Suprapubic skin (tissue), 4 donors: ENCODE results near the gene PTPRCAP. TPM values are rescaled to one million over a fixed set of nuclear protein-coding genes. Genes with fewer than 3 reads are reported as not detected.
"Not testable (repeated sequence)": the region's sequence is repeated elsewhere in the genome, so short reads cannot be mapped to it uniquely, and the experiment has no call there.

Source experiments
- DNase-seq, 2 donors: peaks; one replicate each; pipeline ENCODE4 v3.0.0-alpha.2; 2019; ENCODE audit warnings: low spot score in 2 of 2
- H3K27ac ChIP-seq: fragments of 200-600 bp; sonication (generic); one replicate; pipeline ENCODE4 v1.5.1; 2019
- H3K27me3 ChIP-seq: fragments of 200-600 bp; sonication (generic); one replicate; pipeline ENCODE4 v1.5.1; 2019
- H3K36me3 ChIP-seq: fragments of 200-600 bp; sonication (generic); one replicate; pipeline ENCODE4 v1.5.1; 2019
- H3K4me1 ChIP-seq: fragments of 200-600 bp; sonication (generic); one replicate; pipeline ENCODE4 v1.5.1; 2019
- H3K4me3 ChIP-seq: fragments of 200-600 bp; sonication (generic); one replicate; pipeline ENCODE4 v1.5.1; 2019; ENCODE audit warnings: mild to moderate bottlenecking
- H3K9me3 ChIP-seq: fragments of 200-600 bp; sonication (generic); one replicate; pipeline ENCODE4 v1.5.1; 2019
- EP300 ChIP-seq: sonication (generic); formaldehyde crosslinking; IDR thresholded peaks from one replicate; pipeline ENCODE4 v1.6.1; 2017; ENCODE audit warnings: antibody characterized with exemption
- POLR2A ChIP-seq, 2 donors: fragments of 450-650 bp; IDR thresholded peaks; one replicate each; pipeline ENCODE4 v1.6.1; 2017; ENCODE audit warnings: antibody characterized with exemption in 2 of 2, mild to moderate bottlenecking in 2 of 2, moderate library complexity in 2 of 2
- POLR2AphosphoS5 ChIP-seq, 3 donors: sonication (generic); formaldehyde crosslinking; IDR thresholded peaks; one replicate each; pipeline ENCODE4 v1.6.1; 2017; ENCODE audit warnings: antibody characterized with exemption in 3 of 3
- WGBS: methylation state at CpG from one replicate; pipeline ENCODE4 v1.1.5; 2018; 5-methylcytosine and 5-hydroxymethylcytosine counted together
- total RNA-seq, 4 donors: library from RNA; depleted of rRNA; stranded (reverse); fragments of >200 nt; gene quantifications; one replicate each; pipeline ENCODE4 v1.1.0, GENCODE V29; 2016
- TF ChIP-seq, protein P1 (sequence below), 2 donors: fragments of 200-600 bp in 1 of 2; fragments of 450-650 bp in 1 of 2; sonication (generic) in 1 of 2; IDR thresholded peaks; one replicate each; pipeline ENCODE4 v1.5.1; 2016 to 2019; ENCODE audit warnings: antibody characterized with exemption in 2 of 2, mild to moderate bottlenecking in 1 of 2, moderate library complexity in 1 of 2

Gene PTPRCAP
- total RNA-seq, 4 donors from 2014 or later = 0.59 to 4.3 (median 2.0) TPM

- 93% methylated on average over 6 of the region's 9 CpGs for WGBS
- no peaks in the 10 kb centered on the region for H3K9me3 ChIP-seq
- H3K36me3 ChIP-seq = no peaks in the 10 kb centered on the region
- DNase-seq = no peak
- no peak overlapping the region for H3K4me3 ChIP-seq
- H3K4me1 ChIP-seq = peaks cover 45% of the 10 kb centered on the region
- TF ChIP-seq POLR2AphosphoS5 (IDR thresholded peaks at IDR 0.05) = no peak
- no peak overlapping the region for H3K27ac ChIP-seq
- H3K27me3 ChIP-seq = peaks cover 25% of the 10 kb centered on the region
Observed at GRCh38 chr11:67405688-67406339, 31.7 kb downstream of the PTPRCAP start.

DNA sequence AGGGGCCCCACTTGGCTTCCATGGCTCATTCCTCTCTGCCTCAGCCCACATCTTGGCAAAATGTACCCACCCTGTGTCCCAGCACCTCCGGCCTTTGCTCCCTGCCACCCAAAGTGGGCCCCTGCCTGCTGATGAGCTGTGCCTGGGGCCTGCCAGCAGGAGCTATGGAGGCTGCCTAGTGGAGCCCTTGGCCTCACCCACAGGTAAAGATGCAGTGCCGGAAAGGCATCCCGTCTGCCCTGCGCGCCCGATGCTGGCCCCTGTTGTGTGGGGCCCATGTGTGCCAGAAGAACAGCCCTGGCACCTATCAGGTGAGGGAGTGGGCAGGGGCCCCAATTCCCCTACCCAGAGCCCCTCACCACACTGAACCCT is 32.3 kb downstream of the PTPRCAP start:
- TF ChIP-seq, protein P1, sequence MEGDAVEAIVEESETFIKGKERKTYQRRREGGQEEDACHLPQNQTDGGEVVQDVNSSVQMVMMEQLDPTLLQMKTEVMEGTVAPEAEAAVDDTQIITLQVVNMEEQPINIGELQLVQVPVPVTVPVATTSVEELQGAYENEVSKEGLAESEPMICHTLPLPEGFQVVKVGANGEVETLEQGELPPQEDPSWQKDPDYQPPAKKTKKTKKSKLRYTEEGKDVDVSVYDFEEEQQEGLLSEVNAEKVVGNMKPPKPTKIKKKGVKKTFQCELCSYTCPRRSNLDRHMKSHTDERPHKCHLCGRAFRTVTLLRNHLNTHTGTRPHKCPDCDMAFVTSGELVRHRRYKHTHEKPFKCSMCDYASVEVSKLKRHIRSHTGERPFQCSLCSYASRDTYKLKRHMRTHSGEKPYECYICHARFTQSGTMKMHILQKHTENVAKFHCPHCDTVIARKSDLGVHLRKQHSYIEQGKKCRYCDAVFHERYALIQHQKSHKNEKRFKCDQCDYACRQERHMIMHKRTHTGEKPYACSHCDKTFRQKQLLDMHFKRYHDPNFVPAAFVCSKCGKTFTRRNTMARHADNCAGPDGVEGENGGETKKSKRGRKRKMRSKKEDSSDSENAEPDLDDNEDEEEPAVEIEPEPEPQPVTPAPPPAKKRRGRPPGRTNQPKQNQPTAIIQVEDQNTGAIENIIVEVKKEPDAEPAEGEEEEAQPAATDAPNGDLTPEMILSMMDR (IDR thresholded peaks at IDR 0.05) = no peak
- no peak for TF ChIP-seq POLR2AphosphoS5 (IDR thresholded peaks at IDR 0.05)
- TF ChIP-seq POLR2A (IDR thresholded peaks at IDR 0.05) = no peak
- no peak for TF ChIP-seq EP300
- H3K9me3 ChIP-seq = no peaks in the 10 kb centered on the region
- peaks cover 51% of the 10 kb centered on the region for H3K4me1 ChIP-seq
- H3K36me3 ChIP-seq = no peaks in the 10 kb centered on the region
- H3K4me3 ChIP-seq = no peak overlapping the region
- WGBS = 80% methylated on average over 6 of the region's 6 CpGs
- no peak for DNase-seq
- H3K27me3 ChIP-seq = peaks cover 19% of the 10 kb centered on the region
- no peak overlapping the region for H3K27ac ChIP-seq

DNA sequence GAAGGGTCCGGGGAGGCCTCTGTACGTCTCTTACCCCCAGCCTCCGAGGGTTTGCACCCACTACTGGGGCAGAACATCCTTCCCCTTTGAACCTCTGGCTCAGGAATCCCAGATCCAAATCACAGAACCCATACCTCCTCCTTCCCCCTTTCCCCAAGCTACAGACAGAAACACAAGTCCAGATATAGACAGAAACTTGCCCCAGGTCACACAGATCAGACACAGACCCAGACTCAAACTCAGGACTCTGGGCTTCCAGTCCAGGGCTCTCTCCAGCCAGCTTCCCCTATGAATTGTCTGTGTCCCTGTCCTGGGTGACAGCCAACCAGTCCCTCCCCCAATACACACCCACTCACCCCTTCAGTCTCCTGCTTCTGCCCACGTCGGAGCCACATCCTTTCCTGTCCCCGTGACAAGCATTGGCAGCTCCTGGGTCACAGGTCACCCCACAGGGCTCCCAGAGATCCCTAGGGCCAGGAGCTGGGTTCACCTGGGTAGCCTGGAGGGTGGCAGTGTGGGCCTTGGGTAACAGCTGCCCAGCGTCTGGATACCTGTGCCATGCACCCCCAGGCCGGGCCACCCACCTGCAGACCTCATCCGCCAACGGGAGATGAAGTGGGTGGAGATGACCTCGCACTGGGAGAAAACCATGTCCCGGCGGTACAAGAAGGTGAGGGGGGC is 32.8 kb downstream of the PTPRCAP start:
- TF ChIP-seq EP300 = no peak
- TF ChIP-seq POLR2AphosphoS5 (IDR thresholded peaks at IDR 0.05) = no peak
- TF ChIP-seq, protein P1 (IDR thresholded peaks at IDR 0.05) = no peak
- no peak for TF ChIP-seq POLR2A (IDR thresholded peaks at IDR 0.05)
- H3K9me3 ChIP-seq = no peaks in the 10 kb centered on the region
- no peak for DNase-seq
- H3K36me3 ChIP-seq = peaks cover 3% of the 10 kb centered on the region
- H3K4me1 ChIP-seq = peaks cover 51% of the 10 kb centered on the region
- peaks cover 18% of the 10 kb centered on the region for H3K27me3 ChIP-seq
- peak overlapping the region; percentile 6 for H3K4me3 ChIP-seq
- WGBS = 55% methylated on average over 11 of the region's 13 CpGs
- no peak overlapping the region for H3K27ac ChIP-seq

- H3K9me3 ChIP-seq, H3K4me3 ChIP-seq, DNase-seq, H3K27ac ChIP-seq, H3K27me3 ChIP-seq: not testable (repeated sequence)
- WGBS = 93% methylated on average over 9 of the region's 9 CpGs
- Histone ChIP-seq H3K36me3 (peaks cover 19% of the 10 kb centered on the region), H3K4me1 (peaks cover 47% of the 10 kb centered on the region)
Observed at GRCh38 chr11:67403085-67403484, 34.4 kb downstream of the PTPRCAP start.

DNA sequence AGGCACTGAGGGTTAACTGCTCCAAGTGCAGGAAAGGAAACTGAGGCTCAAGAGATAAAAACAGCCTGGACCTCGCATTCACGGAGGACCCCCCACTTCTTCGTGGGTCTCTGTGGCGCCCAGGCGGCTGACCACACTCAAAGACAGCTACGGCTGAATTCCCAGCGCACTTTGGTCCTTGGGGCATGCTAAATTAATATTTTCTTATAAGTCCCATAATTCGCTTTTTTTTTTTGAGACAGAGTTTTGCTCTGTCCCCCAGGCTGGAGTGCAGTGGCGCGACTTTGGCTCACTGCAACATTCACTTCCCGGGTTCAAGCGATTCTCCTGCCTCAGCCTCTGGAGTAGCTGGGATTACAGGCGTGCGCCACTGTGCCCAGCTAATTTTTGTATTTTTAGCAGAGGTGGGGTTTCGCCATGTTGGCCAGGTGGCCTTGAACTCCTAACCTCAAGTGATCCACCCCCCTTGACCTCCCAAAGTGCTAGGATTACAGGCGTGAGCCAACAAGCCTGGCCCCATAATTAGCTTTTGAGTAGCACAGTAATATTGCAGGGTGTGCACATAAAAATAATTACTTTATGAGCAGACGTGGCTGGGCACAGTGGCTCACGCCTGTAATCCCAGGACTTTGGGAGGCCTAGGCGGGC is 35.2 kb downstream of the PTPRCAP start:
- not testable (repeated sequence) for H3K27me3 ChIP-seq, H3K9me3 ChIP-seq, DNase-seq
- Histone ChIP-seq H3K4me1 (peaks cover 42% of the 10 kb centered on the region), H3K4me3 (peak overlapping the region; percentile 90), H3K27ac (peak overlapping the region; percentile 96), H3K36me3 (peaks cover 27% of the 10 kb centered on the region)
- 42% methylated on average over 19 of the region's 19 CpGs for WGBS

- Histone ChIP-seq H3K36me3 (peaks cover 32% of the 10 kb centered on the region), H3K27ac (peak within 1 kb of the TSS; percentile 96), H3K4me1 (peaks cover 41% of the 10 kb centered on the region), H3K9me3 (no peaks in the 10 kb centered on the region), H3K4me3 (peak within 1 kb of the TSS; percentile 90), H3K27me3 (no peaks in the 10 kb centered on the region)
- no peak for TF ChIP-seq EP300
- peak in 1 of 2 donors; percentile 30 for TF ChIP-seq POLR2A (IDR thresholded peaks at IDR 0.05)
- no peak for TF ChIP-seq POLR2AphosphoS5 (IDR thresholded peaks at IDR 0.05)
- TF ChIP-seq, protein P1 (IDR thresholded peaks at IDR 0.05) = peak in 1 of 2 donors; percentile 73
- WGBS = no CpG with 5 or more reads among the region's 73 CpGs
- DNase-seq = peak; percentile 92 to 93
Observed at GRCh38 chr11:67401495-67402191, 35.8 kb downstream of the PTPRCAP start, which contains the start of gene PPP1CA. Gene PPP1CA, minus strand, starts transcription at chr11:67401858. Its CDS starts 76 bp downstream, at chr11:67401782.
